AG09319 (cell line): ENCODE data around the gene PTP4A2.

Experiments used
- DNase-seq: peaks from one replicate; pipeline ENCODE4 v3.0.0-alpha.2; 2010; ENCODE audit warnings: low read depth; ENCODE audit errors: extremely low read depth
- TF ChIP-seq, protein P1 (sequence below): IDR thresholded peaks from 2 replicates; pipeline ENCODE4 v1.5.1; 2011; ENCODE audit warnings: low read depth, mild to moderate bottlenecking, inconsistent platforms, low read length, moderate library complexity

The PTP4A2 gene

DNA sequence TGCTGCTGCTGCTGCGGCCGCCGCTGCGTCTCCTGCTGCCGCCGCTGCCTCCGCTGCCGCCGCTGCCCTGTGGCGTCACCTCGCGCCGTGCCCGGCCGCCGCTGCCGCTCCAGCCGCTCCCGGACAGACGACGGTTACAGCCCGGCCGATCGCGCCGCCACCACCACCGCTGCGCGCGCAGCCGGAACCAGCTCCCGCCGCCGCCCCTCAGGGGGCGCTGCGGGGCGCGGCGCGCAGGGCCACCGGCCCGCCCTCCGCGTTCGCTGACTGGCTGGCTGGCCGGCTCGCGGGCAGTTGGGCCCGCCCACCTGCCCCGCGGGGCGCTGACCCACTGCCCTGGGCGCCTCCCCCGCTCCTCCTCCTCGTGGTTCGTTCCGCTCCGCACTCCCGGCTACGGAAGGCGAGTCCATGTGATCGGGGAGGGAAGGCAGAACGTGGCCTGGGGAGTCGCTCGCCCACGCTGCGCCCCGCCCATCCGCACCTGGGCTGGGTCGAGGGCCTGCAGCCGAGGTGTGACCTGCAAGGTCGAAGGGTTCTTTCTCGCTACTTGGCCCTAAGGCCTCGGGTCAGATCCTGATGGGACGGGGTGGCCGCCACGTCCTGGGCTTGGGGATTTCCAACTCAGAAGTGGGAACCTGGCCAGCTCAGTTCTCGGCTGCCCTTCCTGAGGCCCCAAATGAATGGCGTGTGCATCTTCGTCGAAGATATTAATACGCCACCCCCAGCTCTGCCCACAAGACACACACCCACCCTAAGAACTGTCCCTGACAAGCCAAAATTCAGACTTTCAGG is at the start of gene PTP4A2:
Gene PTP4A2, minus strand, starts transcription at position 185 of the 792 bp plus-strand sequence. CDS start 19,303 bp downstream, outside the sequence.
- DNase-seq: peak; percentile 86
- TF ChIP-seq, protein P1, sequence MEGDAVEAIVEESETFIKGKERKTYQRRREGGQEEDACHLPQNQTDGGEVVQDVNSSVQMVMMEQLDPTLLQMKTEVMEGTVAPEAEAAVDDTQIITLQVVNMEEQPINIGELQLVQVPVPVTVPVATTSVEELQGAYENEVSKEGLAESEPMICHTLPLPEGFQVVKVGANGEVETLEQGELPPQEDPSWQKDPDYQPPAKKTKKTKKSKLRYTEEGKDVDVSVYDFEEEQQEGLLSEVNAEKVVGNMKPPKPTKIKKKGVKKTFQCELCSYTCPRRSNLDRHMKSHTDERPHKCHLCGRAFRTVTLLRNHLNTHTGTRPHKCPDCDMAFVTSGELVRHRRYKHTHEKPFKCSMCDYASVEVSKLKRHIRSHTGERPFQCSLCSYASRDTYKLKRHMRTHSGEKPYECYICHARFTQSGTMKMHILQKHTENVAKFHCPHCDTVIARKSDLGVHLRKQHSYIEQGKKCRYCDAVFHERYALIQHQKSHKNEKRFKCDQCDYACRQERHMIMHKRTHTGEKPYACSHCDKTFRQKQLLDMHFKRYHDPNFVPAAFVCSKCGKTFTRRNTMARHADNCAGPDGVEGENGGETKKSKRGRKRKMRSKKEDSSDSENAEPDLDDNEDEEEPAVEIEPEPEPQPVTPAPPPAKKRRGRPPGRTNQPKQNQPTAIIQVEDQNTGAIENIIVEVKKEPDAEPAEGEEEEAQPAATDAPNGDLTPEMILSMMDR: no peak; the same call in 1 of the 2 replicates

DNA sequence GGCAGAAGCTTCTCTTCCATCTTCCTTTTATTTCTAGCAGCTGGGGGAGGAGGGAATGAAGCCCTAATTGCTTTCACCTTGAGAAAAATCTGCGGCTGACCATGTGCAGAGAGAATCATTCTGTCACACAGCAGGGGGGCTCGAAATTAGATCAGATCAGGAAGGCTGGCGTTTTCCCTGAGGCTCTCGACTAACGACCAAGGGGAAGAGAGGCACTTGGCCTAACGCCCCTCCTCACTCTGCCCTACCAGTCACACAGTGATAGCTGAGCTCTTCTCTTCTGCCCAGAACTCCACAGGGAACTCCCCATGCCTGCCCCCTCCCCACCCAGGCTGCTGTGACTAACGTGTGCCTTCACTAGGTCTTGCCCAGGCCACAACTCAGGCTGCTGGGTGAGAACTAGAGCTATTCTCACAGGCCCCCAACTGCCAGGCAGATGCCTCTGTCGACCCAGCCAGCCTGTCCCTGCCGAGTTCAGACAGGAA is 49.0 kb upstream of the PTP4A2 start:
- TF ChIP-seq, protein P1: no peak
- DNase-seq: no peak

DNA sequence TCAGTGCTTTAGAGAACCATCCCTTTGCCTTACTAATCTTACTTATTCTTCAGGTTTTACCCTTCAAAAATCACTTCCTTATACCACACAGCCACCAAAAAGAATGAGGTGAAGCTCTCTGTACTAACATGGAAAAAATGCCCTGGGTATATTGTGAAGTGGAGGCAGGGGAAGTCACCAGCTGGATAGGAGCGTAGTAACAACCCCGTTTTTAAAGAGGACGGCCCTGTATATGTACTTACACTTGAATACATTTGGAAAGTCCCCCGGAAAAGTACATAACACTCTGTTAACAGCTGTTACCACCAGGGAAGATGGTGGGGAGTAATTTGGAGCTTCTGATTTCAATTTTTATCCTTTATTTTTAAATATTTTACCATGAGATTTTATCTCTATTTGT is 47.3 kb upstream of the PTP4A2 start:
- TF ChIP-seq, protein P1: no peak
- DNase-seq: no peak

DNA sequence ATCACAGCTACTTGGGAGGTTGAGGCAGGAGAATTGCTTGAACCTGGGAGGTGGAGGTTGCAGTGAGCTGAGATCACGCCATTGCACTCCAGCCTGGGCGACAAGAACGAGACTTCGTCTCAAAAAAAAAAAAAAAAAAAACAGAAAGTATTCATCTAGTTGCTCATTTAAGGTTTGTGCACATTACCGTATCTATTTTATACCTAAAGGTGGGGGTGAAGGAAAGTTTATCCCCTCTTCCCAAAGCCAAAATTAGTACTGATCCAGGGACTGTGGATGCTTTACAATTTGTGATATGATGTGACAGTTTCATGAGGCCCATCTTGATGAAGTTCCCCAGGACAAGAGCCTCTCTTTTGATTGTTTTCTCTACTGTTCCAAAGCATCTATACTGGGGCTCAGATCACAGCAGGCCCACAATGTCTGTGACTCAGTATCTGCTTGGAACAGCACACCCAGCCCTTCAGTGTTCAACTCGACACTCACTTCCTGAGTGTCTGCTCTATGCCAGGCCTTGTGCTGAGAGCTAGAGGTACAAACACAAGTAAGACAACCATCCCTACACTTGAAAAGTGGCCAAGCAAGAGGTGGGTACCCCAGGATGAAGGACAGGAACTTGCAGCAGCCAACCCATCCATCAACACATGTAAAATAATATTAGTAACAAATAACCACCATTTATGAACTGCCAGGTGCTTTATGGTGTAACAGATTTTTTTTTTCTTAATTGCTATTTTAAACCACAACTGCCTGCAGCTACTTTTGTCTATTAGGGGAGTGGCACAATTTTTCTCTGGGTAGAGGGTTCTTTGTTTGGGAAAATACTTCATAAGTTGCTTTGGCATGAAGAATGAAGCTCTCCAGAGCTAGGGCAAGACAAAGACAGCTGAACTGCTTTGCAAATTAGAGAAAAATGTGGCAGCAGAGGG is 46.5 kb upstream of the PTP4A2 start:
- TF ChIP-seq, protein P1: no peak
- no peak for DNase-seq

DNA sequence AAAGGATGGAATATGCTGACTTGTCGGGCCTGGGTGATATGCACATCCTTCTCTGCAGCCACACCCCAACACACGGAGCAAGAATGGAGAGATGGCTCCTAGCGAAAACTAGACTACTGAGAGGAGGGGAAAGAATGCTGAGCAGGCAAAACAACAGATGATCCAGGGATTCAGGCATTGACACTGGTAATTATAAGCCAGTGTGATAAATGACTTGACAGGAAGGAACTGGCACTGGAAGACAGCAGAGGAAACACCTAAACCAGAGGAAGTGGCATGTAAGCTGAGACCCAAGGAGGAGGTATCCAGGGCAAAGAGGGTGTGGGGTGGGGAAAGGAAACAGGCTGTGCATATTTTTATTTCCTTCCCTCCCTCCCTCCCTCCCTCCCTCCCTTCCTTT is 43.8 kb upstream of the PTP4A2 start:
- no peak for DNase-seq
- TF ChIP-seq, protein P1: no peak

DNA sequence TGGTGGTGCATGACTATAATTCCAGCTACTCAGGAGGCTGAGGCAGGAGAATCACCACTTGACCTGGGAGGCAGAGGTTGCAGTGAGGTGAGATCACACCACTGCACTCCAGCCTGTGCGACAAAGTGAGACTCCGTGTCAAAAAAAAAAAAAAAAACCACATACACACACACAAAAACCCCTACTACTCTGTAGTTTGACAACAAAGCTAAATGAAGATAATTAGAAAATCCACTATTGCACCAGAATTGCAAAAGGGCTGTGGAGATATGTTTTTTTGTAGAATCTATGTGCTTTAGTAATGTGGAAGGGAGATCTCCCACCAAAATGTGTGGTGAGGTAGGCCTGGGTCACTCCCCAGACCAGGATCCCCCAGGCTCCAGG is 43.3 kb upstream of the PTP4A2 start:
- DNase-seq: no peak
- TF ChIP-seq, protein P1: no peak
